OCI-LY7 (cell line): ENCODE data around the gene SMIM7. TPM values are rescaled to one million over a fixed set of nuclear protein-coding genes. Genes with fewer than 3 reads are reported as not detected.

Experiments
- BruUV-seq: library from RNA; stranded (reverse); fragments of 400-500 nt; replicated peaks from 2 replicates; lab custom pipeline; 2021; lab: Mats Ljungman, UMichigan
- CTCF ChIA-PET: fragments of 300-600 bp; sonication (Branson Sonifier 250); formaldehyde crosslinking; loops from one replicate; lab custom pipeline; 2022; ENCODE audit warnings: antibody characterized with exemption; ENCODE audit not compliant: unreplicated experiment; lab: Charles Lee
- POLR2A ChIA-PET: fragments of 300-600 bp; sonication (Branson Sonifier 250); formaldehyde crosslinking; loops from one replicate; lab custom pipeline; 2022; ENCODE audit warnings: antibody characterized with exemption; lab: Charles Lee
- DNase-seq: peaks from one replicate; pipeline ENCODE4 v3.0.0-alpha.2; 2015; ENCODE audit warnings: low spot score
- H2AFZ ChIP-seq: fragments of 200-600 bp; sonication (generic), shearing (Covaris generic); 2 replicates; pipeline ENCODE4 v1.6.1; 2014; ENCODE audit warnings: mild to moderate bottlenecking, antibody characterized with exemption, low read length, moderate library complexity
- H3K27ac ChIP-seq: fragments of 200-600 bp; sonication (generic); 2 replicates; pipeline ENCODE4 v1.5.1; 2014; ENCODE audit warnings: mixed run types, low read depth, mild to moderate bottlenecking, moderate library complexity, low read length, inconsistent platforms; ENCODE audit not compliant: poor library complexity, severe bottlenecking
- H3K36me3 ChIP-seq: fragments of 200-600 bp; sonication (generic); 2 replicates; pipeline ENCODE4 v1.6.1; 2014; ENCODE audit warnings: mild to moderate bottlenecking, antibody characterized with exemption, low read length, moderate library complexity, mixed read lengths; ENCODE audit not compliant: insufficient read depth
- H3K4me1 ChIP-seq: fragments of 200-600 bp; sonication (generic); 2 replicates; pipeline ENCODE4 v1.5.1; 2014; ENCODE audit warnings: mild to moderate bottlenecking, low read length; ENCODE audit not compliant: insufficient read depth, poor library complexity, severe bottlenecking
- H3K4me2 ChIP-seq: fragments of 200-600 bp; sonication (generic); 2 replicates; pipeline ENCODE4 v1.6.1; 2014; ENCODE audit warnings: mild to moderate bottlenecking, low read length
- H3K4me3 ChIP-seq: fragments of 200-600 bp; sonication (generic); 2 replicates; pipeline ENCODE4 v1.5.1; 2014; ENCODE audit warnings: mild to moderate bottlenecking, low read depth, low read length; ENCODE audit not compliant: poor library complexity, severe bottlenecking
- H3K79me2 ChIP-seq: fragments of 200-600 bp; sonication (generic); 2 replicates; pipeline ENCODE4 v1.6.1; 2016; ENCODE audit warnings: low read depth, mild to moderate bottlenecking, low read length, moderate library complexity, mixed read lengths; ENCODE audit not compliant: insufficient read depth
- H3K9me2 ChIP-seq: fragments of 200-600 bp; sonication (generic); 2 replicates; pipeline ENCODE4 v1.6.1; 2016; ENCODE audit warnings: mild to moderate bottlenecking, low read length, mixed read lengths; ENCODE audit not compliant: insufficient read depth
- H3K9me3 ChIP-seq: fragments of 200-600 bp; sonication (generic); 2 replicates; pipeline ENCODE4 v1.6.1; 2014; ENCODE audit warnings: mild to moderate bottlenecking, mixed run types, low read length, mixed read lengths
- H4K20me1 ChIP-seq: fragments of 200-600 bp; sonication (generic); 2 replicates; pipeline ENCODE4 v1.6.1; 2014; ENCODE audit warnings: mild to moderate bottlenecking, antibody characterized with exemption, low read length, moderate library complexity, mixed read lengths; ENCODE audit not compliant: insufficient read depth
- EZH2phosphoT487 ChIP-seq: fragments of 200-600 bp; sonication (generic); IDR thresholded peaks from 2 replicates; pipeline ENCODE4 v1.6.1; 2018; ENCODE audit warnings: low read depth, borderline replicate concordance, mild to moderate bottlenecking, mixed run types, antibody characterized with exemption, low read length, moderate library complexity, mixed read lengths
- intact Hi-C: fragments of 100-400 bp; cut with micrococcal nuclease; formaldehyde crosslinking; loops from one replicate; pipeline ENCODE4 v1.10.0; 2022; ENCODE audit not compliant: unreplicated experiment
- total RNA-seq, 2 experiments: library from RNA; depleted of rRNA in 1 of 2; stranded (reverse); fragments of >200 nt in 1 of 2; shearing (Covaris generic) in 1 of 2; gene quantifications; 2 replicates each; pipeline ENCODE4 v1.2.3, GENCODE V29; 2014 to 2022
- TF ChIP-seq, protein P1 (sequence below): fragments of 200-600 bp; sonication (generic); conservative IDR thresholded peaks from 2 replicates; pipeline ENCODE4 v1.5.1; 2014; ENCODE audit warnings: mild to moderate bottlenecking, antibody characterized with exemption, low read length, moderate library complexity, mixed read lengths

SMIM7 gene
- total RNA-seq, 2 experiments from 2014 or later: 87.0 to 96.3 TPM

DNA sequence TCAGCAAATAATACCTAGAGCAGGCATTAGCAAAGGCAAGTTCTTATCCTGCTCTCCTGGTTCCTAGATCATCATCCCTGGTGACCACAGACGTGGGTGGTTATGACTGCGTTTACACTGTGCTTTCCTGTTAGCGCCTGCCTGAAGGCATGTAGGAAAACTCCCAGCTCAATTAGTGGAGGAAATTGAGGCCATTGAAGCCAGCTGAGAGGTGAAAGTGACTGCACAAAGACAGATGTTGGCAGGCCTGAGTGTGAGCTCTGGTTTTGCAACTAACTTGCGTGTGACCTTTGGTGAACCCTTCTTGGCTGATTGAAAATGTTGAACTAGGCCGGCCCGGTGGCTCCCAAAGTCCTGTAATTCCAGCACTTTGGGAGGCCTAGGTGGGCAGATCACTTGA is 42.2 kb upstream of the SMIM7 start:
- intact Hi-C loops: no loop called here
- no peak overlapping the region for H3K4me2 ChIP-seq
- no peak for DNase-seq
- no peaks in the 10 kb centered on the region for H3K4me1 ChIP-seq
- H3K9me2 ChIP-seq: no peaks in the 10 kb centered on the region
- no peaks in the 10 kb centered on the region for H3K36me3 ChIP-seq
- no peak overlapping the region for H3K27ac ChIP-seq
- CTCF ChIA-PET: no interaction called here
- POLR2A ChIA-PET: no interaction called here
- H3K4me3 ChIP-seq: no peak overlapping the region
- no peak for TF ChIP-seq EZH2phosphoT487
- no peaks in the 10 kb centered on the region for H3K9me3 ChIP-seq
- H2AFZ ChIP-seq: no peak overlapping the region
- H3K79me2 ChIP-seq: no peaks in the 10 kb centered on the region
- no peaks in the 10 kb centered on the region for H4K20me1 ChIP-seq
- no TSS peak for BruUV-seq

DNA sequence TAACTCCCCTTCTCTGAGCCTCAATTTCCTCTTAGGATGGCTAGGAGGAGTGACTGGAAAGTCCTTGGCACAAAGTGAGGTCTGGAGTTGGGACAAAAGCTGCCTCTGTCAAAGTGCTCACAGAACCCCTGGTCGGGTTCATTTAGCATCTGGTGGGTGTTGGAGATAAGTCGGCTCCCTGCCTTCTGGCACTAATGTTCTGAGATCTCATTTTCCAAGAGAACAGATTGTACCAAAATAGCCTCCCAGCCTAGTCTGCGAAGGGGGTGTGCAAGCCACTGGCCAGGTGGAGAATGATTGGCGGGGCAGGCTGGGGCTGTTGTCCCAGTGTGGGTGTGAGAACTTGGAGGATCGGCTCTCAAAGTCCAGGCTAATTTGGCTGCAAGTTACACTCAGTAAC is 39.0 kb upstream of the SMIM7 start:
- no peak for TF ChIP-seq EZH2phosphoT487
- TF ChIP-seq, protein P1, sequence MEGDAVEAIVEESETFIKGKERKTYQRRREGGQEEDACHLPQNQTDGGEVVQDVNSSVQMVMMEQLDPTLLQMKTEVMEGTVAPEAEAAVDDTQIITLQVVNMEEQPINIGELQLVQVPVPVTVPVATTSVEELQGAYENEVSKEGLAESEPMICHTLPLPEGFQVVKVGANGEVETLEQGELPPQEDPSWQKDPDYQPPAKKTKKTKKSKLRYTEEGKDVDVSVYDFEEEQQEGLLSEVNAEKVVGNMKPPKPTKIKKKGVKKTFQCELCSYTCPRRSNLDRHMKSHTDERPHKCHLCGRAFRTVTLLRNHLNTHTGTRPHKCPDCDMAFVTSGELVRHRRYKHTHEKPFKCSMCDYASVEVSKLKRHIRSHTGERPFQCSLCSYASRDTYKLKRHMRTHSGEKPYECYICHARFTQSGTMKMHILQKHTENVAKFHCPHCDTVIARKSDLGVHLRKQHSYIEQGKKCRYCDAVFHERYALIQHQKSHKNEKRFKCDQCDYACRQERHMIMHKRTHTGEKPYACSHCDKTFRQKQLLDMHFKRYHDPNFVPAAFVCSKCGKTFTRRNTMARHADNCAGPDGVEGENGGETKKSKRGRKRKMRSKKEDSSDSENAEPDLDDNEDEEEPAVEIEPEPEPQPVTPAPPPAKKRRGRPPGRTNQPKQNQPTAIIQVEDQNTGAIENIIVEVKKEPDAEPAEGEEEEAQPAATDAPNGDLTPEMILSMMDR: no peak
- Histone ChIP-seq H3K36me3 (no peaks in the 10 kb centered on the region), H4K20me1 (no peaks in the 10 kb centered on the region), H3K9me2 (no peaks in the 10 kb centered on the region), H3K79me2 (no peaks in the 10 kb centered on the region), H3K4me3 (no peak overlapping the region), H3K4me2 (no peak overlapping the region), H2AFZ (no peak overlapping the region), H3K27ac (no peak overlapping the region), H3K4me1 (no peaks in the 10 kb centered on the region), H3K9me3 (no peaks in the 10 kb centered on the region)
- intact Hi-C loops: no loop called here
- CTCF ChIA-PET: no interaction called here
- DNase-seq: no peak
- no TSS peak for BruUV-seq
- POLR2A ChIA-PET: no interaction called here

DNA sequence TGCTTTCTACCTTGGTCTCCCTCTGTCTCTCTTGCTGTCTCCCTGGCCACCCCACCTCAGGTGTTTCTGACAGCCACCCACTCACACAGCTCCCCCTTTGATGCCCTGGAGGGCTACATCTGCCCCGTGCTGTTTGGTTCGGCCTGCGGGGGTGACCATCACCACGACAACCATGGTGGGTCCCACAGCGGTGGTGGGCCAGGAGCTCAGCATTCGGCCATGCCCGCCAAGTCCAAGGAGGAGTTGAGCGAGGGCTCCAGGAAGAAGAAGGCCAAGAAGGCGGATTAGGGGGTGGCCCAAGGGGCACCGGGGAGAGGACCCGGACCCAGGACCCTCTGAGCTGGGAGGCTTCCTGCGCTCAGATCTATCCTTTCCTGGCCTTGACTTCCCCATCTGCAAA is 28.1 kb upstream of the SMIM7 start:
- CTCF ChIA-PET: no interaction called here
- TF ChIP-seq, protein P1: no peak
- TF ChIP-seq EZH2phosphoT487: no peak
- DNase-seq: no peak

More for the DNA sequence above, 28.1 kb upstream of the SMIM7 start:
- Histone ChIP-seq H3K27ac (no peak overlapping the region), H3K4me3 (no peak overlapping the region), H3K4me1 (no peaks in the 10 kb centered on the region), H3K79me2 (no peaks in the 10 kb centered on the region), H3K9me3 (no peaks in the 10 kb centered on the region), H3K9me2 (no peaks in the 10 kb centered on the region), H3K4me2 (no peak overlapping the region), H2AFZ (no peak overlapping the region), H3K36me3 (no peaks in the 10 kb centered on the region), H4K20me1 (no peaks in the 10 kb centered on the region)
- intact Hi-C loops: no loop called here
- POLR2A ChIA-PET: no interaction called here
- BruUV-seq: no TSS peak
